GM20000 (cell line): ENCODE data around the gene MUSK.
A peak's percentile ranks its signal among the peaks of the same experiment; 100 is the strongest.
"Not testable (repeated sequence)": the region's sequence is repeated elsewhere in the genome, so short reads cannot be mapped to it uniquely, and the experiment has no call there.

Experiments used
- DNase-seq: peaks from one replicate; pipeline ENCODE4 v3.0.0; 2012; ENCODE audit warnings: low spot score
- CTCF ChIP-seq: IDR thresholded peaks from 2 replicates; pipeline ENCODE4 v1.5.1; 2012; ENCODE audit warnings: mild to moderate bottlenecking, control low read depth; ENCODE audit errors: extremely low read depth, missing control alignments

MUSK gene

DNA sequence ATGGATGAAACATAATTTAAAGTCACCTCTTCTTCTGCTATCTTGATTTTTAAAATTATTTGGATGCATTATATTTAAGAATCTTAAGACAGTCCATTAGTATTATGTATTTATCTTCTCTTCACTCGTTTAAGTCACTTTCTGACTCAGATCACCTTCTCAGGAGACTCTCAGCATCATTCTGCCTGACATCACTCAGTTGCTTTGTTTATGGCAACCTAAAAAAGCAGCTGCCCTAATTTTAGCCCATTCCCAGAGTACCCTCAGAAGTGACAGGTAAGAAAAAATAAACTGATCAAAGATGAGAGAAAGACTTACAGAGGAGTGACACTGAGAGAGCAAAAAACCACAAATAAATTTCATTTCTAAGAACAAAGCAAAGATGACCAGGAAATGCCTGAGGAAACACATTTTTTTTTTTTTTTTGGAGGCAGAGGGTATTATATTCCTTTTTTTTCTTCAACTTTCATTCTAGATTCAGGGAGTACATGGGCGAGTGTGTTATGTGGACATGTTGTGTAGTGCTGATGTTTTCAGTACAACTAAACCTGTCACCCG, 140.5 kb downstream of the MUSK start:
- no peak for DNase-seq
- TF ChIP-seq CTCF, result no peak

- no peak for TF ChIP-seq CTCF
- DNase-seq, result no peak
These were observed 141.8 kb downstream of the MUSK start for GRCh38 chr9:110810262-110810976.

DNA sequence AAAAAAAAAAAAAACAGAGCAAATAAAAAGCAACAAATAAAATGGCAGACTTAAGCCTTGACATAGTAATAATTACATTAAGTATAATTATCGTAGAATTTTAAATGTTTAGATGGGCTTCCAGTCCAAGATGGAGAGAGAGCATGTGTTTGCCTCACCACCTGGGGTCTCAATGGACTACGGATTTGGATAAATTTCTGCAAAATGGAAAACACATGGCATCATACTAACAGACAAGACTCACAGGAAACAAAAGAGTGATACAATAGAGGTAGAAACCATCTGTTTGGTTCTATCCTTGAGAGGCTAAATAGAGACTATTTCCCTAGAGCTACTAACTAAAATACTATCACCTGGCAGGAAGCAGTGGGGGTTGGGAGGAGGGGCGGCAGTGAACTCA, 144.3 kb downstream of the MUSK start:
- DNase-seq, result no peak
- TF ChIP-seq CTCF, result no peak

GRCh38 chr9:110814159-110814558, 145.6 kb downstream of the MUSK start:
- DNase-seq, result no peak
- no peak for TF ChIP-seq CTCF

GRCh38 chr9:110815361-110815760, 146.8 kb downstream of the MUSK start:
- DNase-seq, result no peak
- no peak for TF ChIP-seq CTCF

GRCh38 chr9:110820381-110820780, 151.8 kb downstream of the MUSK start:
- no peak for DNase-seq
- no peak for TF ChIP-seq CTCF

DNA sequence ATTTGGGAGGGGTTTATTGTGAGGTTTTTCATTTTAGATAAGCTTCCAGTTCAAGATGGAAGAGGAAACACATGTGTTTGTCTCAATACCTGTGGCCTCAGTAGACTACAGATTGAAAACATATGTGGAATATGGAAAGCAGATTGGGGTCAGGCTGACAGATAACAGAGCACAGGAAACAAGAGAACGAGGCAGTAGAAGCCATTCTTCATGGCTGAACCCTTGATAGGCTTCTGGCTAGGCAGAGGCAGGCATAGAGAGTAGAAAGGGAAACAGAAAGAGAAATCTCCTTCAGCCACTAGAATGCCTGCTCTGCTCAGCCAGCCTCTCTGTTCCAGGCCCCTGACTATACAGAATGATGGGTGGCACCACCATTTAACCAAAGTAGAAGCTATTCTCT, 152.5 kb downstream of the MUSK start:
- no peak for TF ChIP-seq CTCF
- peak; percentile 34 for DNase-seq

DNA sequence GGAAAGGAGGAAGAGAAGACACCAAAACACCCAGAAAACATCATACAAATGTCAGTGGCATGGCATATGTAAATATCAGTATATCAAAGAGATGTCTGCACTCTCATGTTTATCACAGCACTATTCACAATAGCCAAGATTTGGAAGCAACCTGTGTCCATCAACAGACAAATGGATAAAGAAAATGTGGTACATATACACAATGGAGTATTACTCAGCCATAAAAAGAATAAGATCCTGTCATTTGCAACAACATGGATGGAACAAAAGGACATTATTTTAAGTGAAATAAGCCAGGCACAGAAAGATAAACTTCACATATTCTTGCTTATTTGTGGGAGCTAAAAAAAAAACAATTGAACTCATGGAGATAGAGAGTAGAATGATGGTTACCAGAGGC, 156.5 kb downstream of the MUSK start:
- not testable (repeated sequence) for DNase-seq
